ENCODE measurements around the gene GOLGA6L10. TPM values are rescaled to one million over a fixed set of nuclear protein-coding genes. Genes with fewer than 3 reads are reported as not detected.
"Not testable (repeated sequence)": the region's sequence is repeated elsewhere in the genome, so short reads cannot be mapped to it uniquely, and the experiment has no call there.

GOLGA6L10 gene
- total and polyA plus RNA-seq, 4 experiments from 2014 or later: 0.98 to 3.0 (median 2.4) TPM; not detected in 1

DNA sequence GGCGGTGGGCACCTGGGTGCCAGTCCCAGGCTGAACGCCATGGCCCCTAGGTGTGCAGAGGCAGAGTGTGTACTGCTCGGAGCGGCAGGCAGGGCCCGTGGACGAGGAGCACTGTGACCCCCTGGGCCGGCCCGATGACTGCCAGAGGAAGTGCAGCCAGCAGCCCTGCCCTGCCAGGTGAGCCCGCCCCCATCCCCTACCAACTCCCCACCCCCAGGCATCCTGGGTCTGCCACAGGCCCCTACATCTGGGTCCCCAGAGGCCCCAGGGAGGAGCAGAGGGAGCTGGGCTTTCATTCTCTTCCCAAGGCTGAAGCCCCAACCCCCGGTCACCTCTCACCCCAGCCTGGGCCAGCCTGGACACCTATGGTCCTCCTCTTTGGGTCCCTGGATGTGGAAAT is 23.6 kb downstream of the GOLGA6L10 start:
- H3K4me3 Mint-ChIP-seq; H3K9me3 ChIP-seq (ENCODE audit: control insufficient read depth in 1 of 2, low read length in 2 of 2); H3K27me3 Mint-ChIP-seq: not testable (repeated sequence)

GRCh38 chr15:82324831-82325230 is 24.4 kb downstream of the GOLGA6L10 start:
- H3K27ac Mint-ChIP-seq; H3K4me1 ChIP-seq (ENCODE audit: insufficient read depth, low read length); H3K36me3 ChIP-seq (ENCODE audit: insufficient read depth, low read length); H3K27me3 ChIP-seq (ENCODE audit: insufficient read depth, low read length); H3K4me1 Mint-ChIP-seq; H3K36me3 Mint-ChIP-seq; H3K9me3 Mint-ChIP-seq; CTCF ChIA-PET (ENCODE audit: partially characterized antibody); intact Hi-C loops (cut with micrococcal nuclease); H3K27me3 Mint-ChIP-seq; H3K4me3 ChIP-seq (ENCODE audit: low read length in 2 of 2); H3K9me3 ChIP-seq (ENCODE audit: control insufficient read depth in 1 of 2, low read length in 2 of 2); H3K4me3 Mint-ChIP-seq; POLR2A ChIA-PET (ENCODE audit: partially characterized antibody); DNase-seq; H3K27ac ChIP-seq (ENCODE audit: low read depth, low read length): not testable (repeated sequence)

More for the DNA sequence above, 23.6 kb downstream of the GOLGA6L10 start:
- H3K9me3 Mint-ChIP-seq; DNase-seq; H3K36me3 Mint-ChIP-seq; H3K4me1 Mint-ChIP-seq; CTCF ChIA-PET (ENCODE audit: partially characterized antibody); H3K4me3 ChIP-seq (ENCODE audit: low read length in 2 of 2); H3K36me3 ChIP-seq (ENCODE audit: insufficient read depth, low read length); H3K27me3 ChIP-seq (ENCODE audit: insufficient read depth, low read length); H3K4me1 ChIP-seq (ENCODE audit: insufficient read depth, low read length); intact Hi-C loops (cut with micrococcal nuclease); POLR2A ChIA-PET (ENCODE audit: partially characterized antibody); H3K27ac ChIP-seq (ENCODE audit: low read depth, low read length); H3K27ac Mint-ChIP-seq: not testable (repeated sequence)

DNA sequence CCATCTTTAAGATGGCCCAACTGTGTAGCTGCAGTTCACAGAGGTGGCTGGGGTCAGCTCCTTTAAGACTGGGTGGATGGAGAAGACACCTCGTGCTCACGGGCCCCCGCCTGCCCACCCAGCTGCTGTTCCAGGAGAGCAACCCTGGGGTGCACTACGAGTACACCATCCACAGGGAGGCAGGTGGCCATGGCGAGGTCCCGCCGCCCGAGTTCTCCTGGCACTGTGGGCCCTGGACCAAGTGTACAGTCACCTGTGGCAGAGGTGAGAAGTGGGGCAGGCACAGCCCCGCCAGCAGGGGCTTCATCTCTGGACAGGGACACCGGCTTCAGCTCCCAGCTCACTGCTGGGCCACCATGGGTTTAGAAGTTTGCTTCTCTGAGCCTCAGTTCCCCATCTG is 26.8 kb downstream of the GOLGA6L10 start:
- H3K27ac ChIP-seq (ENCODE audit: low read depth, low read length); H3K4me3 Mint-ChIP-seq; H3K27me3 Mint-ChIP-seq; intact Hi-C loops (cut with micrococcal nuclease); POLR2A ChIA-PET (ENCODE audit: partially characterized antibody); H3K4me1 ChIP-seq (ENCODE audit: insufficient read depth, low read length); CTCF ChIA-PET (ENCODE audit: partially characterized antibody); H3K36me3 Mint-ChIP-seq; H3K4me1 Mint-ChIP-seq; DNase-seq; H3K27ac Mint-ChIP-seq; H3K9me3 ChIP-seq (ENCODE audit: control insufficient read depth in 1 of 2, low read length in 2 of 2); H3K9me3 Mint-ChIP-seq; H3K4me3 ChIP-seq (ENCODE audit: low read length in 2 of 2); H3K27me3 ChIP-seq (ENCODE audit: insufficient read depth, low read length); H3K36me3 ChIP-seq (ENCODE audit: insufficient read depth, low read length): not testable (repeated sequence)

DNA sequence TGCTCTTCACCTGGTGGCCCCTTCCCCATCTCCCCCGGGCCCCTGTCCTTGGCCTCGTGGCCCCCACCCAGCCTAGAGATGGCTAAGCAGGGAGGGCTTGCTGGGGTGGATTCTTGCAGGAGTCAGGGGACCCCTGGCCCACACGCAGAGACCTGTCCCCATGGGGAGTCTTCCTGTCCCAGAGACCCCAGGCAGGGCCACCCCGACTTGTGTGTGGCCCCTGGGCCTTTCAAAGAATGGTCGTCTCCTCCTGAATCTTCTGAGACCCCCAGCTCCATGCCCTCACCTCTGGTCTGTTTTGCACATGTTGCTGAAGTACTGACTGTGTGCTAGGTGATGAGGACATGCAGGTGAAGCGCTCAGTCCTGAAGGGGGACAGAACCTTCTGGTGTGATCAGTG is 28.4 kb downstream of the GOLGA6L10 start:
- H3K9me3 Mint-ChIP-seq; H3K36me3 ChIP-seq (ENCODE audit: insufficient read depth, low read length); DNase-seq; H3K4me1 Mint-ChIP-seq; H3K4me3 ChIP-seq (ENCODE audit: low read length in 2 of 2); H3K4me1 ChIP-seq (ENCODE audit: insufficient read depth, low read length); H3K4me3 Mint-ChIP-seq; H3K9me3 ChIP-seq (ENCODE audit: control insufficient read depth in 1 of 2, low read length in 2 of 2); H3K27me3 ChIP-seq (ENCODE audit: insufficient read depth, low read length); CTCF ChIA-PET (ENCODE audit: partially characterized antibody); H3K27ac Mint-ChIP-seq; H3K27me3 Mint-ChIP-seq; H3K27ac ChIP-seq (ENCODE audit: low read depth, low read length); POLR2A ChIA-PET (ENCODE audit: partially characterized antibody); H3K36me3 Mint-ChIP-seq; intact Hi-C loops (cut with micrococcal nuclease): not testable (repeated sequence)

DNA sequence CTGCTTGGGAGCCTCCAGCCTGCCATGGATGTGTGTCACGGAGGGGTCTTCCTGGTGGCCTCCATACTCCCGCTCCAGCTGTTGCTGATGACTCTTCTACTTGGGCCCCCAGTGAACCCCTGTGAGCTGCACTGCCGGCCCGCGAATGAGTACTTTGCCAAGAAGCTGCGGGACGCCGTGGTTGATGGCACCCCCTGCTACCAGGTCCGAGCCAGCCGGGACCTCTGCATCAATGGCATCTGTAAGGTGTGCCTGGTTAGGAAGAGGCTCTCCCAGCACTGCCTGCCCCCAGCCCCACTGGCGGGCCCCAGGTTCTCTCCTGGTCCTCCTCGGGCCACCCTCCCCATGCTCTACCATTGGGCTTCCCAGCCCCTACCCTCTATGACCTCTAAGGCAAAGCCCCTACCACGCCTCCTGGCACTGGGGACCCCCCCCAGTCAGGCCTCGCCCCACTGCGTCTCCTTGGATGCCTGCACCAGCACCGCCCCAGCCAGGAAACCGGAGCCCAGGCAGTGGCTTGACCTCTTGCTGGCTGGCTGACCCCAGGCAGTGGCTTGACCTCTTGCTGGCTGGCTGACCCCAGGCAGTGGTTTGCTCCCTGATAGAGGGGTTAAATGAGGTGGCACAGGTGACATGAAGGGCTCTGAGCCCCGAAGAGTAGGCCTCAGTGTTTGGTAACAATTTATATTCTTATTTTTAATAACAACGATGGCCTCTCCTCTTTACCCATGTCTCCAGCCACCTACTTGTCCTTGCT is 29.6 kb downstream of the GOLGA6L10 start:
- H3K27ac ChIP-seq (ENCODE audit: low read depth, low read length); H3K4me3 Mint-ChIP-seq; intact Hi-C loops (cut with micrococcal nuclease); CTCF ChIA-PET (ENCODE audit: partially characterized antibody); H3K36me3 ChIP-seq (ENCODE audit: insufficient read depth, low read length); H3K27me3 Mint-ChIP-seq; H3K4me3 ChIP-seq (ENCODE audit: low read length in 2 of 2); H3K27ac Mint-ChIP-seq; H3K9me3 ChIP-seq (ENCODE audit: control insufficient read depth in 1 of 2, low read length in 2 of 2); H3K4me1 Mint-ChIP-seq; H3K36me3 Mint-ChIP-seq; H3K27me3 ChIP-seq (ENCODE audit: insufficient read depth, low read length); DNase-seq; POLR2A ChIA-PET (ENCODE audit: partially characterized antibody); H3K9me3 Mint-ChIP-seq; H3K4me1 ChIP-seq (ENCODE audit: insufficient read depth, low read length): not testable (repeated sequence)

- H3K36me3 Mint-ChIP-seq; H3K27me3 Mint-ChIP-seq; H3K4me3 Mint-ChIP-seq; H3K27ac ChIP-seq (ENCODE audit: low read depth, low read length); H3K27me3 ChIP-seq (ENCODE audit: insufficient read depth, low read length); H3K4me3 ChIP-seq (ENCODE audit: low read length in 2 of 2); H3K27ac Mint-ChIP-seq; H3K9me3 Mint-ChIP-seq; H3K4me1 ChIP-seq (ENCODE audit: insufficient read depth, low read length); POLR2A ChIA-PET (ENCODE audit: partially characterized antibody); H3K4me1 Mint-ChIP-seq; intact Hi-C loops (cut with micrococcal nuclease); H3K9me3 ChIP-seq (ENCODE audit: control insufficient read depth in 1 of 2, low read length in 2 of 2); H3K36me3 ChIP-seq (ENCODE audit: insufficient read depth, low read length); DNase-seq; CTCF ChIA-PET (ENCODE audit: partially characterized antibody): not testable (repeated sequence)
Measured at GRCh38 chr15:82318281-82318680, 31.0 kb downstream of the GOLGA6L10 start.

DNA sequence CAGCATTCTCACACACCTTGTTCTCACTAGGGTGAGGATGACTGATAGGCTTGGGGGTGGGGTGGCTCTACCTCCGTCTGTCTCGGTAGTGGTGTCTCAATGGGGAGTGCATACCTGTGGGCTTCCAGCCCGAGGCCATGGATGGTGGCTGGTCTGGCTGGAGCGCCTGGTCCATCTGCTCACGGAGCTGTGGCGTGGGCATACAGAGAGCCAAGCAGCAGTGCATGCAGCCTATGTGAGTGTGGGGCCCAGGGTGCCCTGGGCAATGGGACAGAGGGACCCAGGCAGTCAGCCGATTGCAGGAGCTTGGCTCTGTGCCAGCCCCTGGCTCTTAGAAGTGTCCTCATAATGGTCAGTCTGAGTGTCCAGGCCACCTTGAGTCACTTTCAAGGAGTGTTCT is 31.8 kb downstream of the GOLGA6L10 start:
- intact Hi-C loops (cut with micrococcal nuclease); DNase-seq; H3K4me1 ChIP-seq (ENCODE audit: insufficient read depth, low read length); H3K27ac ChIP-seq (ENCODE audit: low read depth, low read length); H3K36me3 Mint-ChIP-seq; H3K9me3 Mint-ChIP-seq; H3K9me3 ChIP-seq (ENCODE audit: control insufficient read depth in 1 of 2, low read length in 2 of 2); H3K36me3 ChIP-seq (ENCODE audit: insufficient read depth, low read length); CTCF ChIA-PET (ENCODE audit: partially characterized antibody); H3K4me3 Mint-ChIP-seq; H3K27me3 ChIP-seq (ENCODE audit: insufficient read depth, low read length); H3K27me3 Mint-ChIP-seq; H3K4me1 Mint-ChIP-seq; H3K4me3 ChIP-seq (ENCODE audit: low read length in 2 of 2); POLR2A ChIA-PET (ENCODE audit: partially characterized antibody): not testable (repeated sequence)
- peak overlapping the region in 1 of 7 donors; percentile 17 for H3K27ac Mint-ChIP-seq

GRCh38 chr15:82317091-82317489 is 32.2 kb downstream of the GOLGA6L10 start:
- H3K4me3 ChIP-seq (ENCODE audit: low read length in 2 of 2): no peak overlapping the region
- CTCF ChIA-PET (ENCODE audit: partially characterized antibody): no interaction called here
- peaks cover 0 to 1% of the 10 kb centered on the region in 2 donors for H3K27me3 Mint-ChIP-seq
- H3K4me3 Mint-ChIP-seq: no peak overlapping the region
- DNase-seq: no peak
- no peaks in the 10 kb centered on the region for H3K36me3 ChIP-seq (ENCODE audit: insufficient read depth, low read length)
- intact Hi-C loops (cut with micrococcal nuclease): no loop called here
- H3K36me3 Mint-ChIP-seq: no peaks in the 10 kb centered on the region
- no peaks in the 10 kb centered on the region for H3K4me1 ChIP-seq (ENCODE audit: insufficient read depth, low read length)
- no peaks in the 10 kb centered on the region for H3K4me1 Mint-ChIP-seq
- POLR2A ChIA-PET (ENCODE audit: partially characterized antibody): no interaction called here
- no peaks in the 10 kb centered on the region for H3K27me3 ChIP-seq (ENCODE audit: insufficient read depth, low read length)
- H3K27ac Mint-ChIP-seq: no peak overlapping the region
- no peak overlapping the region for H3K27ac ChIP-seq (ENCODE audit: low read depth, low read length)
- no peaks in the 10 kb centered on the region for H3K9me3 Mint-ChIP-seq
- no peaks in the 10 kb centered on the region for H3K9me3 ChIP-seq (ENCODE audit: control insufficient read depth in 1 of 2, low read length in 2 of 2)
